GM19099 (cell line): Measurements from ENCODE around the gene CTPS2.

Experiments used
- POLR2A ChIP-seq: IDR thresholded peaks from 3 replicates; pipeline ENCODE4 v1.6.1; 2011; ENCODE audit warnings: low read depth; ENCODE audit not compliant: insufficient read length; ENCODE audit errors: extremely low read depth

CTPS2 gene

GRCh38 chrX:16718824-16719333 lies 6.4 kb upstream of the CTPS2 start:
- TF ChIP-seq POLR2A = no peak

- no peak for TF ChIP-seq POLR2A
Measured at GRCh38 chrX:16714504-16714903, 2.0 kb upstream of the CTPS2 start.

- TF ChIP-seq POLR2A = peak; percentile 5
Measured at GRCh38 chrX:16711893-16712547, 449 bp downstream of the CTPS2 start.

- peak; percentile 0 for TF ChIP-seq POLR2A
Measured at GRCh38 chrX:16711219-16711811, 1.2 kb downstream of the CTPS2 start.

- no peak for TF ChIP-seq POLR2A
Measured at GRCh38 chrX:16708016-16708415, 4.5 kb downstream of the CTPS2 start.

- TF ChIP-seq POLR2A = no peak
Measured at GRCh38 chrX:16705370-16705769, 7.1 kb downstream of the CTPS2 start.

- no peak for TF ChIP-seq POLR2A
Measured at GRCh38 chrX:16702700-16703599, 9.5 kb downstream of the CTPS2 start.

- TF ChIP-seq POLR2A = no peak
Measured at GRCh38 chrX:16700734-16701133, 11.7 kb downstream of the CTPS2 start.

GRCh38 chrX:16699389-16699788 lies 13.1 kb downstream of the CTPS2 start:
- TF ChIP-seq POLR2A = no peak

- no peak for TF ChIP-seq POLR2A
Measured at GRCh38 chrX:16696956-16697355, 15.5 kb downstream of the CTPS2 start.

- TF ChIP-seq POLR2A = no peak
Measured at GRCh38 chrX:16695079-16695676, 17.3 kb downstream of the CTPS2 start.

- no peak for TF ChIP-seq POLR2A
Measured at GRCh38 chrX:16687514-16687913, 25.0 kb downstream of the CTPS2 start.

GRCh38 chrX:16683007-16683664 lies 29.3 kb downstream of the CTPS2 start:
- no peak for TF ChIP-seq POLR2A

- no peak for TF ChIP-seq POLR2A
Measured at GRCh38 chrX:16678689-16679088, 33.8 kb downstream of the CTPS2 start.

- TF ChIP-seq POLR2A = no peak
Measured at GRCh38 chrX:16671005-16671404, 41.5 kb downstream of the CTPS2 start.
